IPS-11a (cell line): Measurements from ENCODE around the gene NUDT13.

ENCODE experiments used
- H3K4me3 ChIP-seq: one replicate; pipeline ENCODE4 v1.5.1; 2013; ENCODE audit warnings: low read depth, low read length, control low read depth

Gene NUDT13

GRCh38 chr10:73110345-73110849 is at the start of gene NUDT13:
TSS of gene NUDT13 (plus strand) at chr10:73110455. CDS start at chr10:73114366, 3,911 bp downstream.
- H3K4me3 ChIP-seq: peak within 1 kb of the TSS; percentile 64

- no peak overlapping the region for H3K4me3 ChIP-seq
Measured at GRCh38 chr10:73060738-73061635, 49.3 kb upstream of the NUDT13 start.

DNA sequence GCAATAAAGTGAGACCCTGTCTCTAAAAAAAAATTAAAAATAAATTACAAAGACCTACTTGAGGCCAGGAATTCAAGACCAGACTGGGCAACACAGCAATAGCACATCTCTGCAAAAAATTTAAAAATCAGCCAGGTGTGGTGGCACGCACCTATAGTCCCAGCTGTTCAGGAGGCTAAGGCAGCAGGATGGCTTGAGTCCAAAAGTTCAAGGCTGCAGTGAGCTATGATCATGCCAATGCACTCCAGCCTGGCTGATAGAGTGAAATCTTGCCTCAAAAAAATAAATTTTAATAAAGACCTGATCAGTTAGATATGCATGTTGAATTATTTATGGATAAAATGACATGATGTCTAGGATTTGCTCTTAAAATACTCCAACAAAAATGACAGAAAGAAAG is 48.5 kb upstream of the NUDT13 start:
- no peak overlapping the region for H3K4me3 ChIP-seq

GRCh38 chr10:73065441-73065840 is 44.8 kb upstream of the NUDT13 start:
- H3K4me3 ChIP-seq: no peak overlapping the region

DNA sequence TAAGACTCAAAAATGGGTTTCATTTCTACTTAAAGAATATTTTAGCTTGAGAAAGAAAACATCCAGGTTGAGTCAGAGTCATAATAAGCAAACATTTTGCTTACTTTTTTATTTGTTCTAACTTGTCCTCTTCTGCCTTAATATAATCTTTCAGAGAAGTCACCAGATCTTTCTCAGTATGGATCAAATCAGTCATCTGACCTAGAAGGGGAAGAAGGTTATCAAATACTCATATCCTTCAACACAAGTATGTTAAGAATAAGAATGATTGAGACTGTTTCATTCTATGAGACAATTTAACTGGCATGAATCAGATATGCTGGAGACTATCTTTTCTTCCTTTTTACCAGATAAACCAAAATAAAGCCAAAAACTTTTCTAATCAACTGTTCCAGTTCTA is 36.6 kb upstream of the NUDT13 start:
- H3K4me3 ChIP-seq: no peak overlapping the region

- no peak overlapping the region for H3K4me3 ChIP-seq
Measured at GRCh38 chr10:73075829-73076228, 34.4 kb upstream of the NUDT13 start.

DNA sequence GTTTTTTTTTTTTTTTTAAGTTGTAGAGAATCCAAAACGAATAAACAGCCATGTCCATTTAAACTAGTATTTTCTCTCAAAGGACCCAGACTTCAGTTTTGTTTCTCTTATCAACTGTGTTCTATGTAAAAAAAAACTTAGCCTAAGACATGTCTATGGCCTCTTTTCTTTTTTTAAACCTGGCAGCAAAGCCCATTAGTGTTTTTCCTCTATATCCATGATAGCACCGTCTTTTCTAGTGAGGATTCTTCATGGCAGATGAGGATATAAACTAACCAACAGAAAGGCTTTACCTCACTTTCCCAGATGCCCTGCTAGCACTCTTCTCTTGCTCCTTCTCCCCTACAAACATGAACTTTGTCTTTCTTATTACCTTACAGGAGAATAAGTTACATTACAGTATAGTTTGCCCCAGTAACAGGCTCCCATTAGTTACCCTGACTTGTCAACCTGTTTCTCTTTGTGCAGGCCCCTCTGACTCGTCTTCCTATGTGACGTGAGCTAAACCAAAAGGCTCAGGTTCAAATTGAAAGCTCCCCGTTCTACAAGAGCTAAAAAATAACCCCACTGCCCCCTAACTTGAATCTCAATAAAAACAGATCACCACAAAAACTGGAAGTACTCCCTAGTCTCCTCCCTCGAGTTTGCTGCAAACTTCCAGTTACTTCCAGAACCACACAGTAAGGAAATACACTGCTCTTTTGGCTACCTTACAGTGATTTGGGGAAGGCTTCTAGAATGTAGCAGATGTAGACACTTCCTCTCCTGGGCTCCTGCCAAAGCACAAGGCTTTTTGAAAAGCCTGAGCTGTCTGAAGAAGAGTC is 33.7 kb upstream of the NUDT13 start:
- H3K4me3 ChIP-seq: no peak overlapping the region

DNA sequence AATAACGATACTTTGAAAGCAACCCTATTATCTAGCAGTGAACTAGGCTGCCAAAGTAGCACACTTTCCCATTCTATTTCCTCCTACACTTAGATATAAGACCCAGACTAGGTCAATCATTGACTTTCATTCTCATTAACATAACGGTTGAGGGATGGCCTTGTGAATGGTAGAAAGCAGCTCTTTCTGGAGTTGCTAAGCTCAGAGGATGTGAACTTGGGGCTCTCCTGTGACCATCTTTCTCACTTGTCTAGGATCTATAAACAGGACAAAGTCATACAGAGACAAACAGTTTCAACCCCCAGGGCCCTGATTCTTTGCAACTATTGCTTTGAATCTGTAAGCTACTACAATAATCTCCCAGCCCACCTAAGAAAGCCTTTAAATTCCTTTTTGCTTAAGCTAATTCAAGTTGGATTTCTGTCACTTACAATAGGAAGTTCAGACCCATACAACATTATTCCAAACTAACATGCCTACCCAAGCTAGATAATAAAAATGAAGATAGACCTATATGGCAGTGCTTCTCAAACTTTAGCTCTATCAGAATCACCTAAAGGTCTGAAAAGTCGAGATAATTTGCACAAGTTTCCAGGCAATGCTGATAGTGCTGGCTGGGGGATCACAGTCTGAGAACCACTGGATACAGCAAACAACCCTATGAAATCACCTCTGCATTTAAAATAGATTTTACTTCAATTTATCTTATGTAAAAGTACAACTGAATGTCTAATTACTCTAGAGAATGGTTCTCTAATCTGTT is 30.3 kb upstream of the NUDT13 start:
- no peak overlapping the region for H3K4me3 ChIP-seq

DNA sequence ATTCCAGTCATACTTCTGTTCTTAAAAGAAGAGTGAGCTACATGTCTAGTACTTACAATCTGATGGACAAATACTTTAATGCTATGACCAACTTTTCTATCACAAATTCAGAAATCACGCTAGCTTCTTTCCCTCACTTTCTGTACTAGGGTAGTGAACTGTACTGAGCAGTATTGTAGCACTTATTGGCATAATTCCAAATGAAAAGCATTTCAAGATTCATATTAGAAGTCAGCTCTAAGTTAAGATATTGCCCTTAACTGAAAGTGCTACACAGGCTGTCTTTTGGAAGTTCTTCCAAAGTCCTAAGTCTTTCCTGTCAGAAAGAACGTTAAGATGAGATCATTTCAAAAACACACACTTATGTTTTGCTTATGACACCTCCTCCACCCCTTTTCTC is 27.0 kb upstream of the NUDT13 start:
- no peak overlapping the region for H3K4me3 ChIP-seq

GRCh38 chr10:73084209-73084608 is 26.0 kb upstream of the NUDT13 start:
- H3K4me3 ChIP-seq: no peak overlapping the region

DNA sequence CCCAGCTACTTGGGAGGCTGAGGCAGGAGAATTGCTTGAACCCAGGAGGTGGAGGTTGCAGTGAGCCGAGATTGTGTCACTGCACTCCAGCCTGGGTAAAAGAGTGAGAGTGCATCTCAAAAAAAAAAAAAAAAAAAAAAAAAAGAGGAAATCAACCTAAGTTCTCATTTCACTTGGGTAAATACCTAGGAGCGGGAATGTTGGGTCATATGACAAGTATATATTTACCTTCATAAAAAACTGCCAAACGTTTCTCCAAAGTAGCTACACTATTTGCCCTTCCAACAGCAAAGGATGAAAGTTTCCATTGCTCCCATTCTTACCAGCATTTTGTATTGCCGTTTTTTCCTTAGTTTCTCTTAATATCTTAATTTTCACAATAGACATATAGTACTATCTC is 23.4 kb upstream of the NUDT13 start:
- no peak overlapping the region for H3K4me3 ChIP-seq

- H3K4me3 ChIP-seq: no peak overlapping the region
Measured at GRCh38 chr10:73088304-73088703, 22.0 kb upstream of the NUDT13 start.

DNA sequence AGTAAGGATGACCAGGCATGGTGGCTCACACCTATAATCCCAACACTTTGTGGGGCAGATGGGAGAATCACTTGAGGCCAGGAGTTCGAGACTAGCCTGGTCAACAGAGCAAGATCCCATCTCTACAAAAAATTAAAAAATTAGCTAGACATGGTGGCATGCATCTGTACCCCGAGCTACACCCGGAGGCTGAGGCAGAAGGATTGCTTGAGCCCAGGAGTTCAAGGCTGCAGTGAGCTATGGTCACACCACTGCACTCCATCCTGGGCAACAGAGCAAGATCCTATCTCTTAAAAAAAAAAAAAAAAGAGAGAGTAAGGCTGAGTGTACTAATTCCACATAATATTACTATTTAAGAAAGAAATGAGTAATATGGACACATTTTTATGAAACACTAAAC is 17.4 kb upstream of the NUDT13 start:
- H3K4me3 ChIP-seq: no peak overlapping the region

GRCh38 chr10:73093922-73094850 is 16.1 kb upstream of the NUDT13 start:
- H3K4me3 ChIP-seq: no peak overlapping the region

DNA sequence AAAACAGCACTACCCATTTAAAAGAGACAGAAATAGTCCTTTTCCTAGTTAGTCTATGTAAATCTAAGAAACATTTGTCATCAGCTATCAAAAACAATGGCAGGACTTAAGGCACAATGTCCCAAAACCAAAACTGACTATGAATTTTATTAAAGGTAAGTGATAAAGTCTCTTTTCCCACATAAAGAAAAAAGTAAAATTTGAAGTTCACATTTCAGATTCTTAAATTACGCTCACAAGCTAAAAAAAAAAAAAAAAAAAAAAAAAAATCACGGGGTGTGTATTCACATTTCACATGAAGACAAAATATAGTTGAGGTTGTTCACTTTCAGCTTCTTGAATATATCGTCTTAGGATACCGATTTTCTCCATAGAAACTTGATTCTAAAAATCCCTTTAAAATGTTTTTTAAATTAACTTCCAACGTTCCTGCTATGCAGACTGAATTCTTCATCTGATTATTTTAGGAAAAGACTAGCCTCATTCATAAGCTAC is 15.2 kb upstream of the NUDT13 start:
- peak overlapping the region; percentile 88 for H3K4me3 ChIP-seq

GRCh38 chr10:73095481-73096021 is 14.7 kb upstream of the NUDT13 start:
- peak overlapping the region; percentile 88 for H3K4me3 ChIP-seq

- H3K4me3 ChIP-seq: peak overlapping the region; percentile 88
Measured at GRCh38 chr10:73096041-73096448, 14.2 kb upstream of the NUDT13 start.

GRCh38 chr10:73096449-73097304 is 13.6 kb upstream of the NUDT13 start, which contains the start of gene P4HA1:
TSS of gene P4HA1 (minus strand) at chr10:73096866. CDS start at chr10:73074883, 21,983 bp downstream.
- H3K4me3 ChIP-seq: peak within 1 kb of the TSS; percentile 88
